Measurements from ENCODE around the gene RFC2.

RFC2 gene

GRCh38 chr7:74246497-74246896 lies 7.7 kb downstream of the RFC2 start:
- Histone ChIP-seq H3K4me3 (no peak overlapping the region), H3K27ac (no peak overlapping the region)
- no peak for DNase-seq (ENCODE audit: low spot score)
- no peak for TF ChIP-seq CTCF (IDR thresholded peaks at IDR 0.05)

- Histone ChIP-seq H3K4me3 (no peak overlapping the region), H3K27ac (no peak overlapping the region)
- no peak for DNase-seq (ENCODE audit: low spot score)
- no peak for TF ChIP-seq CTCF (IDR thresholded peaks at IDR 0.05)
Measured at GRCh38 chr7:74242122-74242443, 12.1 kb downstream of the RFC2 start.

- Histone ChIP-seq H3K27ac (no peak overlapping the region), H3K4me3 (no peak overlapping the region)
- no peak for DNase-seq (ENCODE audit: low spot score)
- TF ChIP-seq CTCF (IDR thresholded peaks at IDR 0.05), result no peak
Measured at GRCh38 chr7:74240482-74240881, 13.7 kb downstream of the RFC2 start.

GRCh38 chr7:74236284-74236683 lies 17.9 kb downstream of the RFC2 start:
- Histone ChIP-seq H3K4me3 (no peak overlapping the region), H3K27ac (no peak overlapping the region)
- no peak for DNase-seq (ENCODE audit: low spot score)
- TF ChIP-seq CTCF (IDR thresholded peaks at IDR 0.05), result no peak

GRCh38 chr7:74235518-74236268 lies 18.5 kb downstream of the RFC2 start:
- no peak for TF ChIP-seq CTCF (IDR thresholded peaks at IDR 0.05)
- Histone ChIP-seq H3K27ac (no peak overlapping the region), H3K4me3 (no peak overlapping the region)
- no peak for DNase-seq (ENCODE audit: low spot score)

GRCh38 chr7:74233655-74234285 lies 20.4 kb downstream of the RFC2 start:
- TF ChIP-seq CTCF (IDR thresholded peaks at IDR 0.05), result no peak
- no peak for DNase-seq (ENCODE audit: low spot score)
- Histone ChIP-seq H3K4me3 (no peak overlapping the region), H3K27ac (no peak overlapping the region)

GRCh38 chr7:74231232-74231590 lies 23.0 kb downstream of the RFC2 start:
- no peak overlapping the region for H3K4me3 ChIP-seq
- DNase-seq (ENCODE audit: low spot score), result no peak
- no peak overlapping the region for H3K27ac ChIP-seq
- TF ChIP-seq CTCF (IDR thresholded peaks at IDR 0.05), result no peak

Measured in coronary artery (tissue), 2 donors.